Measurements from ENCODE around the gene CAPN11. TPM values are rescaled to one million over a fixed set of nuclear protein-coding genes. Genes with fewer than 3 reads are reported as not detected.

Gene CAPN11
- total and polyA plus RNA-seq, 2 of the 4 experiments (the other 2 are of a cell fraction): not detected

GRCh38 chr6:44110966-44111365, 47.7 kb upstream of the CAPN11 start:
- H4K8ac ChIP-seq (ENCODE audit: low read depth in 2 of 2, low read length in 2 of 2): no peak overlapping the region
- H2AK5ac ChIP-seq (ENCODE audit: low read depth, low read length): no peak overlapping the region
- H3K18ac ChIP-seq (ENCODE audit: low read depth, low read length): no peak overlapping the region
- H2BK20ac ChIP-seq (ENCODE audit: low read depth, low read length): no peak overlapping the region
- TF ChIP-seq RAD21 (IDR thresholded peaks at IDR 0.05; ENCODE audit: low read length) (no peak), ELK1 (IDR thresholded peaks at IDR 0.05; ENCODE audit: borderline replicate concordance, low read depth, low read length) (no peak), CEBPB (IDR thresholded peaks at IDR 0.05; ENCODE audit: low read depth, low read length) (no peak), FOS (IDR thresholded peaks at IDR 0.05; ENCODE audit: low read depth, low read length) (no peak), NFE2L2 (IDR thresholded peaks at IDR 0.05; ENCODE audit: low read depth, low read length) (no peak), RCOR1 (IDR thresholded peaks at IDR 0.05; ENCODE audit: insufficient replicate concordance, low read length) (no peak), POLR2A (IDR thresholded peaks at IDR 0.05; ENCODE audit: low read depth, low read length) (no peak), RFX5 (IDR thresholded peaks at IDR 0.05; ENCODE audit: low read depth, low read length) (no peak), MAZ (IDR thresholded peaks at IDR 0.05; ENCODE audit: borderline replicate concordance, low read depth, low read length) (no peak)
- H3K27me3 ChIP-seq (ENCODE audit: control insufficient read depth, insufficient read depth, low read length): no peaks in the 10 kb centered on the region
- no peak overlapping the region for H3K4ac ChIP-seq (ENCODE audit: low read depth, low read length)
- 100% methylated on average over 1 of the region's 3 CpGs; no CpG with 5 or more reads in 1 of the 2 experiments for WGBS, 2 experiments (ENCODE audit: extremely low coverage in 2 of 2, insufficient read length in 1 of 2)
- no peak overlapping the region for H2AFZ ChIP-seq (replicated peaks; ENCODE audit: low read length, poor library complexity)
- H4K91ac ChIP-seq (ENCODE audit: insufficient read depth, low read depth, low read length): no peak overlapping the region
- H3K14ac ChIP-seq (replicated peaks; ENCODE audit: low read depth, low read length): no peak overlapping the region
- no peak overlapping the region for H3K27ac ChIP-seq (ENCODE audit: insufficient read depth, low read length)
- H3K56ac ChIP-seq (ENCODE audit: extremely low read depth, insufficient read depth, low read length): no peak overlapping the region
- H3K4me1 ChIP-seq (ENCODE audit: control insufficient read depth, insufficient read depth, low read length): peaks cover 17% of the 10 kb centered on the region
- H4K5ac ChIP-seq (ENCODE audit: low read depth, low read length): no peak overlapping the region
- dilution Hi-C loops (cut with HindIII; ENCODE audit: low sequenced_read_pairs, unreplicated experiment) (no loop called here), intact Hi-C loops (cut with micrococcal nuclease) (no loop called here), in situ Hi-C loops (cut with MboI; ENCODE audit: low sequenced_read_pairs) (no loop called here)
- H3K23ac ChIP-seq (ENCODE audit: low read depth, low read length): no peak overlapping the region
- no peak overlapping the region for H2BK15ac ChIP-seq (ENCODE audit: low read depth, low read length)
- no peak overlapping the region for H3K9ac ChIP-seq (ENCODE audit: low read depth, low read length)
- no peak overlapping the region for H2BK5ac ChIP-seq (ENCODE audit: low read depth, low read length, poor library complexity, severe bottlenecking)
- DNase-seq (no peak), ATAC-seq (ENCODE audit: low read depth) (no peak)
- BruUV-seq (replicated peaks): no TSS peak
- no peak overlapping the region for H2BK120ac ChIP-seq (ENCODE audit: low read depth, low read length)
- H4K20me1 ChIP-seq (ENCODE audit: insufficient read depth, low read length): peaks cover 34% of the 10 kb centered on the region
- no peak overlapping the region for H2AK9ac ChIP-seq (replicated peaks; ENCODE audit: low read depth, low read length, poor library complexity)
- ChIA-PET POLR2A (ENCODE audit: unreplicated experiment) (no interaction called here), CTCF (no interaction called here)
- peaks cover 33 to 70% of the 10 kb centered on the region in 2 experiments for H3K79me1 ChIP-seq (ENCODE audit: low read depth in 1 of 2, low read length in 2 of 2)
- peaks cover 27% of the 10 kb centered on the region for H3K9me1 ChIP-seq (ENCODE audit: insufficient read depth, low read length)
- H3K4me3 ChIP-seq (ENCODE audit: insufficient read depth, low read depth, low read length): no peak overlapping the region
- H3K9me3 ChIP-seq (ENCODE audit: control insufficient read depth, insufficient read depth, low read length): no peaks in the 10 kb centered on the region
- peaks cover 49% of the 10 kb centered on the region for H3K36me3 ChIP-seq (ENCODE audit: control insufficient read depth, insufficient read depth, low read length)
- H3K4me2 ChIP-seq (ENCODE audit: low read depth, low read length): no peak overlapping the region
